ENCODE results near the gene MAGI1.

GRCh38 chr3:66018057-66019033, 20.4 kb downstream of the MAGI1 start:
- TF ChIP-seq POLR2A (IDR thresholded peaks at IDR 0.05) (no peak), POLR2AphosphoS5 (IDR thresholded peaks at IDR 0.05) (no peak), EP300 (IDR thresholded peaks at IDR 0.05) (no peak)
- TF ChIP-seq, protein P1, sequence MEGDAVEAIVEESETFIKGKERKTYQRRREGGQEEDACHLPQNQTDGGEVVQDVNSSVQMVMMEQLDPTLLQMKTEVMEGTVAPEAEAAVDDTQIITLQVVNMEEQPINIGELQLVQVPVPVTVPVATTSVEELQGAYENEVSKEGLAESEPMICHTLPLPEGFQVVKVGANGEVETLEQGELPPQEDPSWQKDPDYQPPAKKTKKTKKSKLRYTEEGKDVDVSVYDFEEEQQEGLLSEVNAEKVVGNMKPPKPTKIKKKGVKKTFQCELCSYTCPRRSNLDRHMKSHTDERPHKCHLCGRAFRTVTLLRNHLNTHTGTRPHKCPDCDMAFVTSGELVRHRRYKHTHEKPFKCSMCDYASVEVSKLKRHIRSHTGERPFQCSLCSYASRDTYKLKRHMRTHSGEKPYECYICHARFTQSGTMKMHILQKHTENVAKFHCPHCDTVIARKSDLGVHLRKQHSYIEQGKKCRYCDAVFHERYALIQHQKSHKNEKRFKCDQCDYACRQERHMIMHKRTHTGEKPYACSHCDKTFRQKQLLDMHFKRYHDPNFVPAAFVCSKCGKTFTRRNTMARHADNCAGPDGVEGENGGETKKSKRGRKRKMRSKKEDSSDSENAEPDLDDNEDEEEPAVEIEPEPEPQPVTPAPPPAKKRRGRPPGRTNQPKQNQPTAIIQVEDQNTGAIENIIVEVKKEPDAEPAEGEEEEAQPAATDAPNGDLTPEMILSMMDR (IDR thresholded peaks at IDR 0.05) = no peak
